ENCODE data around the gene KIF3A. TPM values are rescaled to one million over a fixed set of nuclear protein-coding genes. Genes with fewer than 3 reads are reported as not detected.

KIF3A gene
- total and polyA plus RNA-seq, 2 experiments from 2014 or later: 11.2 to 19.7 TPM

GRCh38 chr5:132767150-132767549 lies 29.8 kb upstream of the KIF3A start:
- Histone ChIP-seq H3F3A (replicated peaks; ENCODE audit: low read depth) (no peaks in the 10 kb centered on the region), H3K79me2 (replicated peaks; ENCODE audit: insufficient read depth) (0 out of 2 replicates have a peak, but pooled peaks cover 4% of the 10 kb centered on the region), H3K27me3 (ENCODE audit: insufficient read depth) (no peaks in the 10 kb centered on the region), H3K36me3 (ENCODE audit: insufficient read depth) (no peaks in the 10 kb centered on the region), H3K9me2 (ENCODE audit: insufficient read depth) (peaks cover 2% of the 10 kb centered on the region; the same call in 1 of the 2 replicates), H3K4me2 (no peak overlapping the region), H3K27ac (ENCODE audit: low read depth) (no peak overlapping the region), H3K4me3 (no peak overlapping the region), H4K20me1 (replicated peaks; ENCODE audit: insufficient read depth) (no peaks in the 10 kb centered on the region), H3K4me1 (ENCODE audit: insufficient read depth) (peaks cover 7% of the 10 kb centered on the region; the same call in 1 of the 2 replicates), H2AFZ (no peak overlapping the region)
- no peak for DNase-seq (ENCODE audit: low spot score)
- no peaks in the 10 kb centered on the region for H3K9me3 Mint-ChIP-seq
- H3K27me3 Mint-ChIP-seq (ENCODE audit: insufficient read depth, low read depth, poor library complexity): peaks cover 11% of the 10 kb centered on the region
- H3K4me3 Mint-ChIP-seq: no peak overlapping the region
- no peak for TF ChIP-seq POLR2AphosphoS5 (IDR thresholded peaks at IDR 0.05; ENCODE audit: low read depth)
- H3K27ac Mint-ChIP-seq: no peak overlapping the region
- H3K36me3 Mint-ChIP-seq (ENCODE audit: low read depth): peaks cover 15% of the 10 kb centered on the region; the same call in 1 of the 3 replicates
- ATAC-seq: no peak
- H3K4me1 Mint-ChIP-seq: peaks cover 13% of the 10 kb centered on the region

GRCh38 chr5:132766806-132767055 lies 29.4 kb upstream of the KIF3A start:
- Mint-ChIP-seq H3K27me3 (ENCODE audit: insufficient read depth, low read depth, poor library complexity) (peaks cover 10% of the 10 kb centered on the region), H3K4me3 (no peak overlapping the region), H3K36me3 (ENCODE audit: low read depth) (peaks cover 15% of the 10 kb centered on the region; the same call in 1 of the 3 replicates), H3K27ac (no peak overlapping the region), H3K9me3 (no peaks in the 10 kb centered on the region), H3K4me1 (peaks cover 9% of the 10 kb centered on the region; the same call in 2 of the 3 replicates)
- Histone ChIP-seq H3K4me1 (ENCODE audit: insufficient read depth) (peaks cover 7% of the 10 kb centered on the region; the same call in 1 of the 2 replicates), H3K4me3 (no peak overlapping the region), H3K27ac (ENCODE audit: low read depth) (no peak overlapping the region), H3K9me2 (ENCODE audit: insufficient read depth) (no peaks in the 10 kb centered on the region; the same call in 1 of the 2 replicates), H3K79me2 (replicated peaks; ENCODE audit: insufficient read depth) (0 out of 2 replicates have a peak, but pooled peaks cover 4% of the 10 kb centered on the region), H3K36me3 (ENCODE audit: insufficient read depth) (no peaks in the 10 kb centered on the region), H3K4me2 (no peak overlapping the region), H4K20me1 (replicated peaks; ENCODE audit: insufficient read depth) (no peaks in the 10 kb centered on the region), H2AFZ (no peak overlapping the region), H3K27me3 (ENCODE audit: insufficient read depth) (no peaks in the 10 kb centered on the region), H3F3A (replicated peaks; ENCODE audit: low read depth) (no peaks in the 10 kb centered on the region)
- no peak for DNase-seq (ENCODE audit: low spot score)
- ATAC-seq: no peak
- no peak for TF ChIP-seq EZH2 (IDR thresholded peaks at IDR 0.05; ENCODE audit: low read depth, unreplicated experiment)
- no peak for TF ChIP-seq ZNF331 (CRISPR knock-in tag; IDR thresholded peaks at IDR 0.05; ENCODE audit: low read depth)
- no peak for TF ChIP-seq NANOG (IDR thresholded peaks at IDR 0.05; ENCODE audit: borderline replicate concordance)
- no peak for TF ChIP-seq REST (IDR thresholded peaks at IDR 0.05; ENCODE audit: unreplicated experiment)
- no peak for TF ChIP-seq CTCF (conservative IDR thresholded peaks at IDR 0.05; ENCODE audit: low read depth in 2 of 2)
- TF ChIP-seq ZNF462 (CRISPR knock-in tag; IDR thresholded peaks at IDR 0.05): no peak
- no peak for TF ChIP-seq ZNF114 (CRISPR knock-in tag; IDR thresholded peaks at IDR 0.05)
- no peak for TF ChIP-seq POLR2AphosphoS5 (IDR thresholded peaks at IDR 0.05; ENCODE audit: low read depth)
- TF ChIP-seq STAT1 (IDR thresholded peaks at IDR 0.05; ENCODE audit: unreplicated experiment): no peak
- TF ChIP-seq CREB1 (CRISPR knock-in tag; IDR thresholded peaks at IDR 0.05; ENCODE audit: low read depth): no peak
